GM18502 (cell line): ENCODE measurements around the gene CNPY3.

ENCODE experiments used
- ATAC-seq: cut with Tn5 transposase; IDR thresholded peaks from one replicate; pipeline ENCODE4 v1.9.1; 2021; ENCODE audit warnings: mild to moderate bottlenecking; ENCODE audit not compliant: unreplicated experiment, poor library complexity

CNPY3 gene

GRCh38 chr6:42978487-42978838, 49.2 kb downstream of the CNPY3 start:
- peak; percentile 38 for ATAC-seq

DNA sequence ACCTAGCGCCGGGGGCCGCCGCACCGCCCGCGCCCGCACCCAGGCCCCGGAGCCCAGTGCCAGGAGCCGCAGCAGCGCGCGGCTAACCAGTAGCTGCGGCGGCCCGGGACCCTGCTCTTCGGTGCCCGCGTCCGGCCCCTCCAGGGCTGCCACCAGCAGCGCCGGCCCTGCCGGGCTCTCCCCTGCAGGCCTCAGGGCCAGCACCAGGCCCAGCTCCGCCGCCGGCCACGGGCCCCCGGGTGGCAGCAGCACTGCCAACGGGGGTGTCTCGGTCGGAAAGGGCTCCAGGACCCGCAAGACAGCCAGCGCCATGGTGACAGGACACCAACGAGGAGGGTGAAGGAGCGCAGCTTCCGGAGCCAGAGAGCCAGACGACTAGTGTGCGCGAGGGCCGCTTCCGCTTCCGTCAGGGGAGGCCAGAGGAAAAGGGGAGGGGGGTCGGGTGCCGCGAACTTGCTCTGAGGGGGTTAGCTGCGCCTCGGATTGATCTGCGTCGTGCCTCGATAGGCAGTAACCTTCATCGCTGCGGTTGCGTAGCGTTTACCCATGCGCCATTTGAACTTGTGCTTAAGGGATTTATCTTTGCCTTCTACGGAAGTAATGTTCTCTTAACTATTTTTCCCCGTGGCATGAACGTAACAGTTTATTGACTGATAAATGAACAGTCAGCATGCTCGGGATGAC, 49.7 kb downstream of the CNPY3 start, which contains the start of gene PEX6:
Gene PEX6 (minus strand): TSS at position 343 of the 684 bp plus-strand sequence. CDS start 31 bp downstream, at position 312.
- peak; percentile 87 for ATAC-seq

DNA sequence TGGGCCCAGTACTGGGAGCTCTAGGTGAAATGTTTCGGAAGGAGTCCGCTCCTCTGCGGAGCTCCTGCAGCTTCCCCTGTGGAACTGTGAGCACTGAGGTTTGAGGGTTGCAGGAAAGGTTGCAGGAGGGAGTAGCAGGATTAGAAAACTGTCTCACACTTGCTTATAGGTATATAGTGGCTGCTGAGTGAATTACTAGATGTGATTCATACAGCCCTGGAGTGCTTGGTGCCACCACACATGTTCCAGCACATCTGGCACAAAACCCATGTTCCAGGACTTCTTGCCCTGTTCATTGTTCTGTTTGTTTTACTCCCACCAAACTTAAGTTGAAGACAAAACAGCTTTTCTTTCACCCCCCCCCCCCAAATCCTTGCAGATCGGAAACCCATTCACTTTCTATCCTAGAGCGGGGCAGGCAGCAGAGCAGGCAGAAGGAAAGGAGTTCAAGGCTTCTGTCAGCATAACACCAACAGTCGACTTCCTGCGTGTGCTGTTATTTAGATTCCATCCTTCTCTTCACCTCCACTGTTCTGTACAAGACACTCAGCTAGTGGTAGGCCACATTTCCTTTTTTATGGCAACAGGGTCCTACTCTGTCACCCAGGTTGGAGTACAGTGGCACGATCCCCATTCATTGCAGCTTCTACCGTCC, 50.4 kb downstream of the CNPY3 start:
- ATAC-seq = peak; percentile 11

DNA sequence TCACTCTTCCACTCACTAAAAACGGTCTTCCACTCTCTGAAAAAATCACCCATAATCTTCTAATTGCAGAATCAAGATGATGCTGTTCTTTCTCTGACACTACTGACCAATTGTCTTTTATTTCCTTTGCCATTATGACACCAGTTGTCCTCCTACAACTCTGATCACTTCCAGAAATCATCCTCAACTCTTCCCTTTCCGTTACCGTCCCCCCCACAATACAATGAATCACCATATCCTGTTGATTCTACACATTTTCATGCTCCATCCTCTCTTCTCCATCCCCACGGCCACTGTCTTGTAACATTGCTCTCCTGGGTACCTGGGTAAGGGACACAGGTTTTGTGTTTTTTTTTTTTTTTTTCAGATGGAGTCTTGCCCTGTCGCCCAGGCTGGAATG, 52.6 kb downstream of the CNPY3 start:
- no peak for ATAC-seq

GRCh38 chr6:42984001-42984923, 55.0 kb downstream of the CNPY3 start, which contains the start of gene PPP2R5D:
Gene PPP2R5D, plus strand, starts transcription at chr6:42984570. Its CDS starts 108 bp downstream, at chr6:42984678.
- ATAC-seq = peak; percentile 93

GRCh38 chr6:42984924-42985475, 55.7 kb downstream of the CNPY3 start:
- no peak for ATAC-seq

DNA sequence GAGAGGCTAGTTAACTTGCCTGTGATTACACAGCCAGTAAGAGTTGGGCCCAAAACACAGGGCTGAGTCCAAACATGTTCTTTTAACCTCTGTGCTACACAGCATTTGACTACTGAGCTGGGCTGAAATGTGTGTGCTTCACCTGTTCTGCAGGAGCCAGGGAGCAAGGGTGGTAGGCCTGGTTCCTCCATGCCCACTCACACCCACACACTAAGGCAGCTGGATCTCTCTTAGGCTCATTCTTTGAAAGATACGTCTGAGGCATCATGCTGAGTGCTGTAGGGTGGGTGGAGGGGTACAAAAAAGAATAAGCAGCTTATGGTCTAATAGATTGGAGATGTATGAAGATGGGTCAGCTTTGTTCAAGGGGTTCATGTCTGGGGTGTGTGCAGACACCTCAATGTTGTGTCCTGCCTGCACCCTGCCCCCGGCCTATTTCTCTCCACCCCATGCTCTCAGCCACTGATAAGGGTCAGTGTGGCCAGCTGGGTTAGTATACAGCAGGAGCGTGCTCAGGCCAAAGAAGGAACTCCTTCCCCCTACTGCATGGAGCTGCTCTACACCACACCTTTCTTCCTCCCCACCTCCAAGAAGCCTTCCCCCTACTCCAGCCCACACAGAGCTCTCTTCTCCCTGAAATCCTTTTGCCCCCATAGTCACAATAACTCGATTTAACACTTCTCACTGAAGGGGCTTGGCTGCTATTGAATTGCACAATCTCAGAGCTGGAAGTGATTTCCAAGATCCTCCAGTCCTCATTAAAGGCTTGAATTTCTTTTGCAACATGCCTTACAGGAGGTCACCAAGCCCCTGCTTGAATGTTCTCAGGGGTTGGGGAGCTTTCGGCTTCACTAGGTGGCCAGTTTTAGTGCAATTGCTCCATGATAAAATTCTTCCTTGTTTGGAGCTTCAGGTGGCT, 58.5 kb downstream of the CNPY3 start:
- ATAC-seq = no peak

DNA sequence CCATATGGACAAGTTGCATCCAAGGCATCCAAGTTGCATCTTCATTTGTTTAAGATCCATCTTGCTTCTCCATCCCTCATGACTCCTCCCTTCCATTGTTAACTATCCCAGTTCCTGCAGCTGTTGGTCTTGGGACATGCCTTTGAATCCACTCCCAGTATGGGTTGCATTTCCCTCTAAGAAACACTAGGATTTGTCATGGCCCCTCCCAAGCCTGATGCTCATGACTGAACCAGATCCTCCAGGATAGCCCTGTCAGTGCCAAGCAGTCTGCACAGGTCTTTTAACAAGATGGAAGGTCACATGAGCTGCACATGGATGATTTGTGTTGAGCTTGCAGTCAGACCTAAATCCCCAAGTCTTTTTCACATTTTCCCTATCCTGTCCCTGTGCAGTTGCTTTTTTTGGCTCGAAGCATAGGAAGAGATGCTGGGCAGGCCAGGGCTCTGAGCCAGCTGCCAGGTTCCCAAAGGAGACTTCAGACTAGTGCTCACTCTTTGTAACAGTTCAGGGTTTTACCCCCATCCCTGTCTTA, 59.3 kb downstream of the CNPY3 start:
- no peak for ATAC-seq
